ENCODE results near the gene ATXN1.

The ATXN1 gene

DNA sequence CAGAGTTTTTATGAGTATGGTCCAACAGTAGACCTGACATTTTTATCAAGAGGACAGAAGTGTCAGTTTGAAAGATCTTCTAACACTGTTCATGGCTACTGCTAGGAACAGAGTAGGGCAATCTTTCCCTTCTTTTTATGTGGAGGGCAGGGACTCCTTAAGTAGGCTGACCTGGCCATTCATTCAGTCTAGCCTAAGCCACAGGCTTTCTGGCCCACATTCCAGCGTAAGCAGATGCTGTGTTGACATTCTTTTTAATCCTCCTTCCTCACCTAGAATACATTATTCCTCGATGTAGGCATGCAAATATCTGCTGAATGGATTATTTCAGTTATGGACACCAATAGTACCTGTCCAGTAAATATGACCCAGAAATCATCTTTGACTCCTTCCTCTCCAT is 188.3 kb downstream of the ATXN1 start:
- TF ChIP-seq, protein P1, sequence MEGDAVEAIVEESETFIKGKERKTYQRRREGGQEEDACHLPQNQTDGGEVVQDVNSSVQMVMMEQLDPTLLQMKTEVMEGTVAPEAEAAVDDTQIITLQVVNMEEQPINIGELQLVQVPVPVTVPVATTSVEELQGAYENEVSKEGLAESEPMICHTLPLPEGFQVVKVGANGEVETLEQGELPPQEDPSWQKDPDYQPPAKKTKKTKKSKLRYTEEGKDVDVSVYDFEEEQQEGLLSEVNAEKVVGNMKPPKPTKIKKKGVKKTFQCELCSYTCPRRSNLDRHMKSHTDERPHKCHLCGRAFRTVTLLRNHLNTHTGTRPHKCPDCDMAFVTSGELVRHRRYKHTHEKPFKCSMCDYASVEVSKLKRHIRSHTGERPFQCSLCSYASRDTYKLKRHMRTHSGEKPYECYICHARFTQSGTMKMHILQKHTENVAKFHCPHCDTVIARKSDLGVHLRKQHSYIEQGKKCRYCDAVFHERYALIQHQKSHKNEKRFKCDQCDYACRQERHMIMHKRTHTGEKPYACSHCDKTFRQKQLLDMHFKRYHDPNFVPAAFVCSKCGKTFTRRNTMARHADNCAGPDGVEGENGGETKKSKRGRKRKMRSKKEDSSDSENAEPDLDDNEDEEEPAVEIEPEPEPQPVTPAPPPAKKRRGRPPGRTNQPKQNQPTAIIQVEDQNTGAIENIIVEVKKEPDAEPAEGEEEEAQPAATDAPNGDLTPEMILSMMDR (IDR thresholded peaks at IDR 0.05; ENCODE audit: control extremely low read depth, extremely low read depth, low read depth, missing control alignments): no peak
- ChIA-PET POLR2A (no interaction called here), CTCF (no interaction called here)
- DNase-seq (ENCODE audit: extremely low spot score): no peak

DNA sequence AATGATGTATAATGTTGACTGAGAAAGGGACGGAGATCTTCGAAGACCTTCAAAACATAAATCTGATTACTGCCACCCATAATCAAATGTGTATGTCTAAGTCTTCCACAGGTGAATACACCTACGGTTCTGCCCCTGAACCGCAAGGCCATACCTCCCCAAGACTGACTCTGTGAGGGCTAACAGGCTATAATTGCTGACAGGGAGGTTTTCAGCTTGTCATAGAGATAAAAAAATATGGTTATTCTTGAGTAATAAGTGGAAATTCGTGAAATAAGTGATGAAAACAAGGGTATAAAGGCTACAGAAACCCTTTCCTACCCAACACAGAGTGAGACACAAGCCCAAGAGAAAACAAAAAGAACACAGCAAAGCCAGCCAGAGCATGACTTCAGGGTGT is 188.9 kb downstream of the ATXN1 start:
- no peak for DNase-seq (ENCODE audit: extremely low spot score)
- TF ChIP-seq, protein P1 (IDR thresholded peaks at IDR 0.05; ENCODE audit: control extremely low read depth, extremely low read depth, low read depth, missing control alignments): no peak
- ChIA-PET CTCF (no interaction called here), POLR2A (no interaction called here)

DNA sequence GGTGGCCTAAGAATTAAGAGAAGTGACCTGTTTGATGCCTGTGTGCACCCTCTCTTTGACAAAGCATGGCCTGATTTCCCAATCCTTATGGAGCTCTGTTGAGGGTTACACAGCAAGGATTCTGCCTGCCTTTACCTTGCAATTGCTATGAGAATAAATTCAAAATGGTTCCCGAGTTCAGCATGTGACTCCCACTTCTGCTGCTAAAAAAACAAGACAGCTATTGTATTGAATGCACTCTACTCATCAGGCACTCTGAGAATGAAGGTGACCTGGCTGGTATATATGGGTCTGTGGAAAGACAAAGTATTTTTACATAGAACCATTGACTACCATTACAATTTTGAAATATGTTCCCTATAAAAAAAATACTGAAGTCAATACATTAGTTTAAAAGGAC is 190.3 kb downstream of the ATXN1 start:
- TF ChIP-seq, protein P1 (IDR thresholded peaks at IDR 0.05; ENCODE audit: control extremely low read depth, extremely low read depth, low read depth, missing control alignments): no peak
- ChIA-PET CTCF (interaction anchor here (1.3 kb wide), 1 partner anchor 31 kb away, joined by 3 read pairs; no protein-coding TSS in a partner anchor), POLR2A (no interaction called here)
- DNase-seq (ENCODE audit: extremely low spot score): no peak

DNA sequence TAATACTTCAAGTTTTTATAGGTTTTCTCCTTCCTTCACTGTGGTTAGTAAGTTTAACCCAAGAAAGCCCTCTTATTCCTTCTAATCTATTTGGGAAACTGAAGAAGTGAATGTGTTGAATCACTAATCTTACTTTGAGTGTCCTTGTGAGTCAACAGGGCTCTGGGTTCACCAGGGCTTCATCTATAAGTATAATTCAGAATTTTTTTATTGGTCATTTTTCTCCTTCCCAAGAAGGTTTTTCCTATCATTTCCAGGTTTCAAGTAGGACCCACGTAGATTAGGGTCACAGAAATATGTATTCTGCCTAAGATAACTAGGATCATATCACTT is 191.1 kb downstream of the ATXN1 start:
- TF ChIP-seq, protein P1 (IDR thresholded peaks at IDR 0.05; ENCODE audit: control extremely low read depth, extremely low read depth, low read depth, missing control alignments): no peak
- no peak for DNase-seq (ENCODE audit: extremely low spot score)
- POLR2A ChIA-PET: no interaction called here
- CTCF ChIA-PET: no interaction called here

DNA sequence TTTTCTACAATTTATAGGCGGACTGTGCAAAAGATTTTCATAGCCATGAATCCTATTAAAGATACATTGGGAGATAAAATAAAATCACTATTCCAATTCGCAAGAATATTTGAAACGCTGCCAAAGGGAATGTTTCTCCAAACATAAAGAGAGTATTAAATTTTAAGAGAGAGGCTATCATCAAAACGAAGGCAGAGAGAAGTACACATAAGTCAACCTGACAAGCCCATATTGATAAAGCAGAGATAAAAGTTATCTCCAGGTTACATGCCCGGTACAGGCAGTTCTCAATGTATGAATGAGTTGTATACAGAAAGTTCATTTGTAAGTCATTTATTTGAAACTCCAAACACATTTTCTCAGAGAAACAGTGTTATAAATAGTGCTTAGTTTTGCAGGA is 193.1 kb downstream of the ATXN1 start:
- ChIA-PET POLR2A (no interaction called here), CTCF (interaction anchor here (0.6 kb wide), 1 partner anchor 32 kb away, joined by 3 read pairs; no protein-coding TSS in a partner anchor)
- TF ChIP-seq, protein P1 (IDR thresholded peaks at IDR 0.05; ENCODE audit: control extremely low read depth, extremely low read depth, low read depth, missing control alignments): no peak
- DNase-seq (ENCODE audit: extremely low spot score): no peak

DNA sequence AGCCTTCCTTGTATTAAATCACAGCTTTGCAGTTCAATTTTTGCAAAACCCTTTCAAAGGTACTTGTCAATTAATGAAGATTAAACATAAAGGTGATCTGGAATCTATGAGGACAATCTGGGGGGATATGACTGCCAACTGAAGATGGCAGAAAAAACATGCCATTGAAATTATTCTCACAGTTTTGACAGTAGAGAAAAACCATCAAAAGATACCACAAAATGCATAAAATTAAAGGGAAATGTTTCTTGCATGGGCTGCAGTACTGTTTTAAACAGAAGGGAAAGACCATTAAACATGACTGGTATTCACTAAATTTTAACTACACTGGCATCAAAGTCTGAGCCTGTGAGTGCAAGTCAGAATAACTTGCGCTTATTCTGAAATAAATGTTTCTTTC is 194.2 kb downstream of the ATXN1 start:
- POLR2A ChIA-PET: no interaction called here
- TF ChIP-seq, protein P1 (IDR thresholded peaks at IDR 0.05; ENCODE audit: control extremely low read depth, extremely low read depth, low read depth, missing control alignments): no peak
- CTCF ChIA-PET: no interaction called here
- no peak for DNase-seq (ENCODE audit: extremely low spot score)

DNA sequence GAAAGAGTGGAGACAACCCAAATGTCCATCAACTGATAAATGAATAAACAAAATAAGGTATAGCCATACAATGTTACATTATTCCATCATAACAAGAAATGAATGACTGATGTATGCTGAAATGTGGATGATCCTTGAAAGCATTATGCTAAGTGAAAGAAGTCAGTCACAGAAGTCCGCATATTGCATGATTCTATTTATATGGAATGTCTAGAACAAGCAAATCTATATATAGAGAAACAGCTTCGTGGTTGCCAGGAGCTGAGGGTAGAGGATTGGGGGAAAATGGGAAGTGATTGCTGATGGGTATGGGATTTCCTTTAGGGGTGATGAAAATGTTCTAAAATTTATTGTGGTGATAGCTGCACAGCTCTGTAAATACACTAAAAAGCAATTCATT is 196.8 kb downstream of the ATXN1 start:
- DNase-seq (ENCODE audit: extremely low spot score): no peak
- CTCF ChIA-PET: interaction anchor here (0.8 to 1.8 kb wide), 4 partner anchors 12 to 199 kb away, joined by 3 to 5 read pairs (median 3); no protein-coding TSS in a partner anchor
- TF ChIP-seq, protein P1 (IDR thresholded peaks at IDR 0.05; ENCODE audit: control extremely low read depth, extremely low read depth, low read depth, missing control alignments): no peak
- POLR2A ChIA-PET: no interaction called here

Measured in GM10248 (cell line).